GM12878 (cell line): ENCODE results near the gene CCT6B. TPM values are rescaled to one million over a fixed set of nuclear protein-coding genes. Genes with fewer than 3 reads are reported as not detected.

Experiments used
- BACH1 ChIP-seq: fragments of 450-650 bp; IDR thresholded peaks from 2 replicates; pipeline ENCODE4 v1.6.1; 2017; ENCODE audit warnings: mild to moderate bottlenecking, borderline replicate concordance
- CHD4 ChIP-seq: fragments of 200-600 bp; sonication (generic); IDR thresholded peaks from 2 replicates; pipeline ENCODE4 v1.6.1; 2016; ENCODE audit warnings: mild to moderate bottlenecking
- CTCF ChIP-seq, 3 experiments: IDR thresholded peaks in 2 of 3; conservative IDR thresholded peaks in 1 of 3; 2 replicates each; pipeline ENCODE4 v1.5.1; 2011; ENCODE audit warnings: low read depth in 3 of 3, low read length in 3 of 3, mild to moderate bottlenecking in 3 of 3, control low read depth in 2 of 3, moderate library complexity in 2 of 3, inconsistent platforms in 1 of 3, mixed read lengths in 1 of 3; ENCODE audit not compliant: control insufficient read depth in 2 of 3, insufficient read depth in 1 of 3; ENCODE audit errors: extremely low read depth in 1 of 3
- EZH2 ChIP-seq: IDR thresholded peaks from 2 replicates; pipeline ENCODE4 v1.6.1; 2012; ENCODE audit warnings: low read depth, mild to moderate bottlenecking, control low read depth, inconsistent platforms, low read length, borderline replicate concordance; ENCODE audit not compliant: control insufficient read depth
- IKZF2 ChIP-seq, 2 experiments: fragments of 450-650 bp; IDR thresholded peaks; 2 replicates each; pipeline ENCODE4 v1.6.1; 2017; ENCODE audit warnings: mild to moderate bottlenecking in 2 of 2, moderate library complexity in 2 of 2
- JUNB ChIP-seq: IDR thresholded peaks from 2 replicates; pipeline ENCODE4 v1.6.1; 2016; ENCODE audit warnings: antibody characterized with exemption, mild to moderate bottlenecking
- NFYA ChIP-seq: IDR thresholded peaks from 2 replicates; pipeline ENCODE4 v1.6.1; 2011; ENCODE audit warnings: low read depth, mild to moderate bottlenecking, low read length, improper control_type of control experiment, borderline replicate concordance
- POU2F2 ChIP-seq: IDR thresholded peaks from 3 replicates; pipeline ENCODE4 v1.6.1; 2011; ENCODE audit warnings: low read depth, mild to moderate bottlenecking, low read length, borderline replicate concordance
- RELA ChIP-seq: fragments of 450-650 bp; IDR thresholded peaks from 2 replicates; pipeline ENCODE4 v1.8.0; 2014; ENCODE audit warnings: borderline replicate concordance; ENCODE audit not compliant: partially characterized antibody
- SMARCA5 ChIP-seq: fragments of 450-650 bp; IDR thresholded peaks from 2 replicates; pipeline ENCODE4 v1.6.1; 2017; ENCODE audit warnings: mild to moderate bottlenecking
- WRNIP1 ChIP-seq: IDR thresholded peaks from 2 replicates; pipeline ENCODE4 v1.6.1; 2011; ENCODE audit warnings: low read depth, low read length, improper control_type of control experiment, borderline replicate concordance
- ZNF207 ChIP-seq: fragments of 450-650 bp; IDR thresholded peaks from 2 replicates; pipeline ENCODE4 v1.6.1; 2014; ENCODE audit warnings: antibody characterized with exemption, mild to moderate bottlenecking, borderline replicate concordance
- ZNF622 ChIP-seq: fragments of 450-650 bp; IDR thresholded peaks from 2 replicates; pipeline ENCODE4 v1.6.1; 2017; ENCODE audit warnings: mild to moderate bottlenecking, inconsistent platforms
- polyA plus RNA-seq, 11 experiments: library from polyadenylated mRNA; depleted of rRNA in 4 of 11; unstranded in 6 of 11; stranded (reverse) in 5 of 11; fragments of >200 nt; fragmentation: Nextera tagmentation in 4 of 11; fragmentation: Illumina TruSeq in 1 of 11; extraction: Ambion mirVana in 4 of 11; extraction: Trizol in 1 of 11; gene quantifications; 1 replicate in 1 of 11; 2 replicates in 10 of 11; pipeline versions ENCODE4 v1.2.1 to v1.2.3, GENCODE V29; 2011 to 2016; ENCODE audit warnings: inconsistent platforms in 2 of 11, missing spikeins in 2 of 11, low read depth in 1 of 11
- total RNA-seq, 4 experiments: library from RNA; depleted of rRNA in 3 of 4; stranded (reverse); fragments of >200 nt in 3 of 4; fragmentation: Illumina TruSeq in 1 of 4; extraction: Trizol in 1 of 4; gene quantifications; 2 replicates each; pipeline versions ENCODE4 v1.2.1 to v1.2.3, GENCODE V29; 2013 to 2021
- TF ChIP-seq, protein P1 (sequence below): fragments of 450-650 bp; IDR thresholded peaks from 2 replicates; pipeline ENCODE4 v1.6.1; 2016; ENCODE audit warnings: mild to moderate bottlenecking
- TF ChIP-seq, protein P2 (sequence below): fragments of 450-650 bp; IDR thresholded peaks from 2 replicates; pipeline ENCODE4 v1.6.1; 2017; ENCODE audit warnings: mild to moderate bottlenecking
- TF ChIP-seq, protein P3 (sequence below): IDR thresholded peaks from 2 replicates; pipeline ENCODE4 v1.6.1; 2012; ENCODE audit warnings: low read depth, low read length, improper control_type of control experiment
- TF ChIP-seq, protein P4 (sequence below): fragments of 450-650 bp; IDR thresholded peaks from 2 replicates; pipeline ENCODE4 v1.6.1; 2017; ENCODE audit warnings: low read depth, mild to moderate bottlenecking, moderate library complexity
- TF ChIP-seq, protein P5 (sequence below): IDR thresholded peaks from 2 replicates; pipeline ENCODE4 v1.6.1; 2012; ENCODE audit warnings: mild to moderate bottlenecking, low read depth, low read length

The CCT6B gene
- total and polyA plus RNA-seq, 10 of the 15 experiments (the other 5 are each of a cell fraction or from before 2014, with no cell fraction given): 1.6 to 6.1 (median 2.6) TPM

- TF ChIP-seq CTCF (IDR thresholded peaks at IDR 0.05 in 2 of 3, conservative IDR thresholded peaks at IDR 0.05 in 1 of 3; ENCODE audit: control insufficient read depth in 2 of 3, extremely low read depth in 1 of 3, insufficient read depth in 1 of 3, low read depth in 3 of 3, low read length in 3 of 3) (peak; percentile 94 to 97 (median 97); a peak in 5 of 6 replicates), JUNB (no peak), POU2F2 (0 out of 3 replicates have a peak, but pooled peaks have one; percentile 23), ZNF622 (no peak), BACH1 (no peak), CHD4 (no peak), RELA (no peak), SMARCA5 (peak; percentile 73), NFYA (no peak), EZH2 (no peak), IKZF2 (IDR thresholded peaks at IDR 0.05) (peak in 1 of 2 experiments; percentile 26; a peak in 2 of 4 replicates), WRNIP1 (no peak), ZNF207 (no peak)
- TF ChIP-seq, protein P1, sequence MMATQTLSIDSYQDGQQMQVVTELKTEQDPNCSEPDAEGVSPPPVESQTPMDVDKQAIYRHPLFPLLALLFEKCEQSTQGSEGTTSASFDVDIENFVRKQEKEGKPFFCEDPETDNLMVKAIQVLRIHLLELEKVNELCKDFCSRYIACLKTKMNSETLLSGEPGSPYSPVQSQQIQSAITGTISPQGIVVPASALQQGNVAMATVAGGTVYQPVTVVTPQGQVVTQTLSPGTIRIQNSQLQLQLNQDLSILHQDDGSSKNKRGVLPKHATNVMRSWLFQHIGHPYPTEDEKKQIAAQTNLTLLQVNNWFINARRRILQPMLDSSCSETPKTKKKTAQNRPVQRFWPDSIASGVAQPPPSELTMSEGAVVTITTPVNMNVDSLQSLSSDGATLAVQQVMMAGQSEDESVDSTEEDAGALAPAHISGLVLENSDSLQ: no peak
- TF ChIP-seq, protein P2, sequence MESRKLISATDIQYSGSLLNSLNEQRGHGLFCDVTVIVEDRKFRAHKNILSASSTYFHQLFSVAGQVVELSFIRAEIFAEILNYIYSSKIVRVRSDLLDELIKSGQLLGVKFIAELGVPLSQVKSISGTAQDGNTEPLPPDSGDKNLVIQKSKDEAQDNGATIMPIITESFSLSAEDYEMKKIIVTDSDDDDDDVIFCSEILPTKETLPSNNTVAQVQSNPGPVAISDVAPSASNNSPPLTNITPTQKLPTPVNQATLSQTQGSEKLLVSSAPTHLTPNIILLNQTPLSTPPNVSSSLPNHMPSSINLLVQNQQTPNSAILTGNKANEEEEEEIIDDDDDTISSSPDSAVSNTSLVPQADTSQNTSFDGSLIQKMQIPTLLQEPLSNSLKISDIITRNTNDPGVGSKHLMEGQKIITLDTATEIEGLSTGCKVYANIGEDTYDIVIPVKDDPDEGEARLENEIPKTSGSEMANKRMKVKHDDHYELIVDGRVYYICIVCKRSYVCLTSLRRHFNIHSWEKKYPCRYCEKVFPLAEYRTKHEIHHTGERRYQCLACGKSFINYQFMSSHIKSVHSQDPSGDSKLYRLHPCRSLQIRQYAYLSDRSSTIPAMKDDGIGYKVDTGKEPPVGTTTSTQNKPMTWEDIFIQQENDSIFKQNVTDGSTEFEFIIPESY: no peak
- TF ChIP-seq, protein P3, sequence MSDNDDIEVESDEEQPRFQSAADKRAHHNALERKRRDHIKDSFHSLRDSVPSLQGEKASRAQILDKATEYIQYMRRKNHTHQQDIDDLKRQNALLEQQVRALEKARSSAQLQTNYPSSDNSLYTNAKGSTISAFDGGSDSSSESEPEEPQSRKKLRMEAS: peak; percentile 23; the same call in 1 of the 2 replicates
- TF ChIP-seq, protein P4, sequence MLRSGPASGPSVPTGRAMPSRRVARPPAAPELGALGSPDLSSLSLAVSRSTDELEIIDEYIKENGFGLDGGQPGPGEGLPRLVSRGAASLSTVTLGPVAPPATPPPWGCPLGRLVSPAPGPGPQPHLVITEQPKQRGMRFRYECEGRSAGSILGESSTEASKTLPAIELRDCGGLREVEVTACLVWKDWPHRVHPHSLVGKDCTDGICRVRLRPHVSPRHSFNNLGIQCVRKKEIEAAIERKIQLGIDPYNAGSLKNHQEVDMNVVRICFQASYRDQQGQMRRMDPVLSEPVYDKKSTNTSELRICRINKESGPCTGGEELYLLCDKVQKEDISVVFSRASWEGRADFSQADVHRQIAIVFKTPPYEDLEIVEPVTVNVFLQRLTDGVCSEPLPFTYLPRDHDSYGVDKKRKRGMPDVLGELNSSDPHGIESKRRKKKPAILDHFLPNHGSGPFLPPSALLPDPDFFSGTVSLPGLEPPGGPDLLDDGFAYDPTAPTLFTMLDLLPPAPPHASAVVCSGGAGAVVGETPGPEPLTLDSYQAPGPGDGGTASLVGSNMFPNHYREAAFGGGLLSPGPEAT: no peak
- TF ChIP-seq, protein P5, sequence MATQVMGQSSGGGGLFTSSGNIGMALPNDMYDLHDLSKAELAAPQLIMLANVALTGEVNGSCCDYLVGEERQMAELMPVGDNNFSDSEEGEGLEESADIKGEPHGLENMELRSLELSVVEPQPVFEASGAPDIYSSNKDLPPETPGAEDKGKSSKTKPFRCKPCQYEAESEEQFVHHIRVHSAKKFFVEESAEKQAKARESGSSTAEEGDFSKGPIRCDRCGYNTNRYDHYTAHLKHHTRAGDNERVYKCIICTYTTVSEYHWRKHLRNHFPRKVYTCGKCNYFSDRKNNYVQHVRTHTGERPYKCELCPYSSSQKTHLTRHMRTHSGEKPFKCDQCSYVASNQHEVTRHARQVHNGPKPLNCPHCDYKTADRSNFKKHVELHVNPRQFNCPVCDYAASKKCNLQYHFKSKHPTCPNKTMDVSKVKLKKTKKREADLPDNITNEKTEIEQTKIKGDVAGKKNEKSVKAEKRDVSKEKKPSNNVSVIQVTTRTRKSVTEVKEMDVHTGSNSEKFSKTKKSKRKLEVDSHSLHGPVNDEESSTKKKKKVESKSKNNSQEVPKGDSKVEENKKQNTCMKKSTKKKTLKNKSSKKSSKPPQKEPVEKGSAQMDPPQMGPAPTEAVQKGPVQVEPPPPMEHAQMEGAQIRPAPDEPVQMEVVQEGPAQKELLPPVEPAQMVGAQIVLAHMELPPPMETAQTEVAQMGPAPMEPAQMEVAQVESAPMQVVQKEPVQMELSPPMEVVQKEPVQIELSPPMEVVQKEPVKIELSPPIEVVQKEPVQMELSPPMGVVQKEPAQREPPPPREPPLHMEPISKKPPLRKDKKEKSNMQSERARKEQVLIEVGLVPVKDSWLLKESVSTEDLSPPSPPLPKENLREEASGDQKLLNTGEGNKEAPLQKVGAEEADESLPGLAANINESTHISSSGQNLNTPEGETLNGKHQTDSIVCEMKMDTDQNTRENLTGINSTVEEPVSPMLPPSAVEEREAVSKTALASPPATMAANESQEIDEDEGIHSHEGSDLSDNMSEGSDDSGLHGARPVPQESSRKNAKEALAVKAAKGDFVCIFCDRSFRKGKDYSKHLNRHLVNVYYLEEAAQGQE: no peak
Measured at GRCh38 chr17:34998205-34998604, 36.9 kb upstream of the CCT6B start (continued).
